ENCODE data around the gene TRHDE.
"Not testable (repeated sequence)": the region's sequence is repeated elsewhere in the genome, so short reads cannot be mapped to it uniquely, and the experiment has no call there.

TRHDE gene

DNA sequence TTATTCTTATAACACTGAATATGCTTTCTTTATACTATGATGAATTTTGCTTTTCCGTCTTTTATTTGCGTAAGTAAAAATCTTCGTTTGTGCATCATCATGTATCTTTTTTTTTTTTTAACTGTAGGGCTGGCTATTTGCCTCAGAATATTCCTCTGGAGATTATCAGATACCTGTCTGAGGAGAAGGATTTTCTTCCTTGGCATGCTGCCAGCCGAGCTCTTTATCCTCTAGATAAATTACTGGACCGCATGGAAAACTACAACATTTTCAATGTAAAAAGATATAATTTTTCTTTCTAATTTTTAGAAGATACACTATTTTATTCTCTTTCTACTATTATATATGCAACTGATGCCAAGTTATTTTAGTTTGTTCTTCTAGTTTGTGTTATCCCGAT lies 346.6 kb downstream of the TRHDE start:
- no peaks in the 10 kb centered on the region for H3K9me3 ChIP-seq (ENCODE audit: control insufficient read depth in 1 of 2, low read length in 2 of 2)
- no peaks in the 10 kb centered on the region for H3K27me3 ChIP-seq (ENCODE audit: control insufficient read depth in 1 of 2, insufficient read depth in 2 of 2, low read length in 2 of 2)
- H3K36me3 ChIP-seq (ENCODE audit: control insufficient read depth in 1 of 2, insufficient read depth in 2 of 2, low read length in 2 of 2): no peaks in the 10 kb centered on the region
- H3K4me3 ChIP-seq (ENCODE audit: low read depth in 1 of 2, low read length in 2 of 2): no peak overlapping the region
- H3K4me1 ChIP-seq (ENCODE audit: control insufficient read depth in 1 of 2, insufficient read depth in 2 of 2, low read length in 2 of 2): no peaks in the 10 kb centered on the region
- H3K9ac ChIP-seq (ENCODE audit: low read depth in 1 of 2, low read length in 2 of 2): no peak overlapping the region
- no peak overlapping the region for H3K27ac ChIP-seq (ENCODE audit: low read depth, low read length)

GRCh38 chr12:72622556-72622955 lies 350.4 kb downstream of the TRHDE start:
- no peaks in the 10 kb centered on the region for H3K27me3 ChIP-seq (ENCODE audit: control insufficient read depth in 1 of 2, insufficient read depth in 2 of 2, low read length in 2 of 2)
- no peak overlapping the region for H3K9ac ChIP-seq (ENCODE audit: low read depth in 1 of 2, low read length in 2 of 2)
- H3K4me1 ChIP-seq (ENCODE audit: control insufficient read depth in 1 of 2, insufficient read depth in 2 of 2, low read length in 2 of 2): no peaks in the 10 kb centered on the region
- no peak overlapping the region for H3K4me3 ChIP-seq (ENCODE audit: low read depth in 1 of 2, low read length in 2 of 2)
- H3K9me3 ChIP-seq (ENCODE audit: control insufficient read depth in 1 of 2, low read length in 2 of 2): no peaks in the 10 kb centered on the region
- H3K36me3 ChIP-seq (ENCODE audit: control insufficient read depth in 1 of 2, insufficient read depth in 2 of 2, low read length in 2 of 2): no peaks in the 10 kb centered on the region
- no peak overlapping the region for H3K27ac ChIP-seq (ENCODE audit: low read depth, low read length)

- Histone ChIP-seq H3K27me3 (ENCODE audit: control insufficient read depth in 1 of 2, insufficient read depth in 2 of 2, low read length in 2 of 2) (no peaks in the 10 kb centered on the region), H3K9me3 (ENCODE audit: control insufficient read depth in 1 of 2, low read length in 2 of 2) (no peaks in the 10 kb centered on the region), H3K4me1 (ENCODE audit: control insufficient read depth in 1 of 2, insufficient read depth in 2 of 2, low read length in 2 of 2) (no peaks in the 10 kb centered on the region), H3K36me3 (ENCODE audit: control insufficient read depth in 1 of 2, insufficient read depth in 2 of 2, low read length in 2 of 2) (no peaks in the 10 kb centered on the region), H3K9ac (ENCODE audit: low read depth in 1 of 2, low read length in 2 of 2) (no peak overlapping the region), H3K4me3 (ENCODE audit: low read depth in 1 of 2, low read length in 2 of 2) (no peak overlapping the region), H3K27ac (ENCODE audit: low read depth, low read length) (no peak overlapping the region)
Observed at GRCh38 chr12:72631926-72632685, 359.9 kb downstream of the TRHDE start.

DNA sequence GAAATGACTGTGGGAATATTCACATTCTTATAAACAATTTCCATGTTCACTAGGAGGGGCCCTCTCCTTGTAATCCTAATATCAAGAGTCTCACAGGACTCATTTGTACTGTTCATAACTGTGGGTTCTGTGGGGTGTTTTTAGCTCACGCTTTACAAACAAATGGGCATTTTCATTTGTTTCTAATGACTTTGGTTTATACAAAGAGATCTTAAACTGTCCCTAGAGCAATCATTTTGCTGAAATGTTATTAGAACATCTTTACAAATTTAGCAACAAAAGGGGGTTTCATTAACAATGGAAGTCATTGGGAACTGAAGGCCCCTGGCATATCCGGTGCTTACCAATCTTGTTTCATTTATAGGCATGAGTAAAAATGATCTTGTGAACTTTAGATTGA lies 370.5 kb downstream of the TRHDE start:
- no peak overlapping the region for H3K27ac ChIP-seq (ENCODE audit: low read depth, low read length)
- peaks cover 0 to 5% of the 10 kb centered on the region in 2 donors for H3K36me3 ChIP-seq (ENCODE audit: control insufficient read depth in 1 of 2, insufficient read depth in 2 of 2, low read length in 2 of 2)
- no peak overlapping the region for H3K9ac ChIP-seq (ENCODE audit: low read depth in 1 of 2, low read length in 2 of 2)
- H3K9me3 ChIP-seq (ENCODE audit: control insufficient read depth in 1 of 2, low read length in 2 of 2): no peaks in the 10 kb centered on the region
- no peaks in the 10 kb centered on the region for H3K4me1 ChIP-seq (ENCODE audit: control insufficient read depth in 1 of 2, insufficient read depth in 2 of 2, low read length in 2 of 2)
- H3K27me3 ChIP-seq (ENCODE audit: control insufficient read depth in 1 of 2, insufficient read depth in 2 of 2, low read length in 2 of 2): no peaks in the 10 kb centered on the region
- H3K4me3 ChIP-seq (ENCODE audit: low read depth in 1 of 2, low read length in 2 of 2): no peak overlapping the region

GRCh38 chr12:72647139-72647538 lies 375.0 kb downstream of the TRHDE start:
- Histone ChIP-seq H3K4me3 (ENCODE audit: low read depth in 1 of 2, low read length in 2 of 2) (no peak overlapping the region), H3K27ac (ENCODE audit: low read depth, low read length) (no peak overlapping the region), H3K9ac (ENCODE audit: low read depth in 1 of 2, low read length in 2 of 2) (no peak overlapping the region), H3K27me3 (ENCODE audit: control insufficient read depth in 1 of 2, insufficient read depth in 2 of 2, low read length in 2 of 2) (no peaks in the 10 kb centered on the region), H3K4me1 (ENCODE audit: control insufficient read depth in 1 of 2, insufficient read depth in 2 of 2, low read length in 2 of 2) (no peaks in the 10 kb centered on the region), H3K36me3 (ENCODE audit: control insufficient read depth in 1 of 2, insufficient read depth in 2 of 2, low read length in 2 of 2) (peaks cover 0 to 5% of the 10 kb centered on the region in 2 donors), H3K9me3 (ENCODE audit: control insufficient read depth in 1 of 2, low read length in 2 of 2) (no peaks in the 10 kb centered on the region)

DNA sequence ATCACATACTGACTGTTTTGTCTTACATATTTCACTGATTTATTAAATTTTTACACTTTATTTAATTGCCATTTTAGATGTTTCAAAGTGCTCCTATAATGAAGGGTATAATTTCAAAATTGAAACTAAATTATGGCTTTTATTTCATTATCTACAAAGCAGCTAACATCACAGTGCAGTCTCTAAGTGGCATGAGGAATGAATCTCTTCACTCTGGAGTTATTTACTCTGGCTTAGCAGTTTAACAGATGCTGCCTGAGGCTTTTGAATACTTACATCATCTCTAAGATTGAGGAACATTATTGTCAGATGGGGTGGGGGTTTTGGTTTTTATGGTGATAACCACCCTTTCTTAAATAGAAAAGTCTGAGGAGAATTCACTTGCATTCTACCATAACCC lies 386.4 kb downstream of the TRHDE start:
- no peaks in the 10 kb centered on the region for H3K4me1 ChIP-seq (ENCODE audit: control insufficient read depth in 1 of 2, insufficient read depth in 2 of 2, low read length in 2 of 2)
- H3K27ac ChIP-seq (ENCODE audit: low read depth, low read length): no peak overlapping the region
- H3K9me3 ChIP-seq (ENCODE audit: control insufficient read depth in 1 of 2, low read length in 2 of 2): no peaks in the 10 kb centered on the region
- H3K4me3 ChIP-seq (ENCODE audit: low read depth in 1 of 2, low read length in 2 of 2): no peak overlapping the region
- H3K27me3 ChIP-seq (ENCODE audit: control insufficient read depth in 1 of 2, insufficient read depth in 2 of 2, low read length in 2 of 2): no peaks in the 10 kb centered on the region
- H3K36me3 ChIP-seq (ENCODE audit: control insufficient read depth in 1 of 2, insufficient read depth in 2 of 2, low read length in 2 of 2): no peaks in the 10 kb centered on the region
- no peak overlapping the region for H3K9ac ChIP-seq (ENCODE audit: low read depth in 1 of 2, low read length in 2 of 2)

GRCh38 chr12:72660174-72660573 lies 388.0 kb downstream of the TRHDE start:
- not testable (repeated sequence) for H3K4me1 ChIP-seq (ENCODE audit: control insufficient read depth in 1 of 2, insufficient read depth in 2 of 2, low read length in 2 of 2); H3K4me3 ChIP-seq (ENCODE audit: low read depth in 1 of 2, low read length in 2 of 2); H3K9me3 ChIP-seq (ENCODE audit: control insufficient read depth in 1 of 2, low read length in 2 of 2); H3K36me3 ChIP-seq (ENCODE audit: control insufficient read depth in 1 of 2, insufficient read depth in 2 of 2, low read length in 2 of 2); H3K27ac ChIP-seq (ENCODE audit: low read depth, low read length); H3K9ac ChIP-seq (ENCODE audit: low read depth in 1 of 2, low read length in 2 of 2); H3K27me3 ChIP-seq (ENCODE audit: control insufficient read depth in 1 of 2, insufficient read depth in 2 of 2, low read length in 2 of 2)

DNA sequence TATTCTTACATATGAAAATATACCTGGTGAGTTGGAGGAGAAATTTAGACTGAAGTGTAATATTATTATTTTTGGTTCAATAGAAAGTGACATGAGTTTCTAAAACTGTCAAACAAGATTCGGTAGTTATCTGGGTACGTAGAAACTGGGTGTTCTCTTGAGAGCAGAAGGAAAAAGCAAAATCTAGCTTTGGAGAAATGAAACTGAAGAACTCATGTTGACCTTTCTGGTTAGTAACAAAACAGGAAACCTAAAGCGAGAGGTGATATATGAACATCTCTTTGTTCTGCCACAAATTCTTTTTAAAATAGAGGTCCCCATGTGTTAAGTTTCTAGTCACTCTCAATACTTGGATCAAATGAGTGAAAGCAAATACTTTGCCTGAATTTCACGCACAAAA lies 401.7 kb downstream of the TRHDE start:
- Histone ChIP-seq H3K27me3 (ENCODE audit: control insufficient read depth in 1 of 2, insufficient read depth in 2 of 2, low read length in 2 of 2) (no peaks in the 10 kb centered on the region), H3K4me1 (ENCODE audit: control insufficient read depth in 1 of 2, insufficient read depth in 2 of 2, low read length in 2 of 2) (no peaks in the 10 kb centered on the region), H3K9ac (ENCODE audit: low read depth in 1 of 2, low read length in 2 of 2) (no peak overlapping the region), H3K9me3 (ENCODE audit: control insufficient read depth in 1 of 2, low read length in 2 of 2) (no peaks in the 10 kb centered on the region), H3K36me3 (ENCODE audit: control insufficient read depth in 1 of 2, insufficient read depth in 2 of 2, low read length in 2 of 2) (no peaks in the 10 kb centered on the region), H3K4me3 (ENCODE audit: low read depth in 1 of 2, low read length in 2 of 2) (no peak overlapping the region), H3K27ac (ENCODE audit: low read depth, low read length) (no peak overlapping the region)

DNA sequence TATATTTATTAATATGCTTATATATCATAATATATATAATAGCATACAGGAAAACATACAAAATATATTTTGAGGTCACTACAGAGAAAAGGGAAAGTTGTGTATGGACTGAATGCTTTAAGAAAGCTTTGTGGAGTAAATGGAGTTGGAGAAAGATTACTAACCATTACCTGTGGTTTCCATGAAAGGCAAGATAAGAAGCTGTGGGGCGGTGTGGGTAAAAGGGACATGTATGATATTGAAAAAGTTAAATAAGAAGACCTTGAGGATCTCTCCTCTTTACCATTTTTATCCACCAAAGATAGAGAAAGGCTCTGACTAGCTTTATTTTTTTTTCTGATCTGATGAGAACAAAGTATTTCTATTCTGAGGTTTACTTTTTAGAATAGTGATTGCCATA lies 404.4 kb downstream of the TRHDE start:
- Histone ChIP-seq H3K36me3 (ENCODE audit: control insufficient read depth in 1 of 2, insufficient read depth in 2 of 2, low read length in 2 of 2) (no peaks in the 10 kb centered on the region), H3K27ac (ENCODE audit: low read depth, low read length) (no peak overlapping the region), H3K9ac (ENCODE audit: low read depth in 1 of 2, low read length in 2 of 2) (no peak overlapping the region), H3K4me3 (ENCODE audit: low read depth in 1 of 2, low read length in 2 of 2) (no peak overlapping the region), H3K27me3 (ENCODE audit: control insufficient read depth in 1 of 2, insufficient read depth in 2 of 2, low read length in 2 of 2) (no peaks in the 10 kb centered on the region), H3K4me1 (ENCODE audit: control insufficient read depth in 1 of 2, insufficient read depth in 2 of 2, low read length in 2 of 2) (no peaks in the 10 kb centered on the region), H3K9me3 (ENCODE audit: control insufficient read depth in 1 of 2, low read length in 2 of 2) (no peaks in the 10 kb centered on the region)

DNA sequence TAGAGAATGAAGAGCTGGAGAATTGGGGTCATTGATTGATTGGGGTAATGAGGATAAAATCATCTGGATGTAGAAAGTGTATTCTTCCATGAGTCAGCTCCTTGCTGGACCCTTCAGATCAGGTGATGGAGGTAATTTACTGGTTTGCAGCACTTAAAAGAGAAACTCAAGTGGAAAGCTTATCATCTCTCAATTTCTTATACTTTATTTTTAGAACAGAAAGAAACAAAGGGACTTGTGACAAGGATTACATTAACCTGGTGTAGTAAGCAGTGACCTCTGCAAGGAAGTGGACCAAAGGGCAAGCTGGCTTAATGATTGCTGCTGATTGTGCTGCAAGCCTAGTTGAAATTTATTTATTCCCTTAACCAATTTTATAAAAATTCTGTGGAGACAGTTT lies 405.0 kb downstream of the TRHDE start:
- Histone ChIP-seq H3K9ac (ENCODE audit: low read depth in 1 of 2, low read length in 2 of 2) (no peak overlapping the region), H3K4me3 (ENCODE audit: low read depth in 1 of 2, low read length in 2 of 2) (no peak overlapping the region), H3K27me3 (ENCODE audit: control insufficient read depth in 1 of 2, insufficient read depth in 2 of 2, low read length in 2 of 2) (no peaks in the 10 kb centered on the region), H3K9me3 (ENCODE audit: control insufficient read depth in 1 of 2, low read length in 2 of 2) (no peaks in the 10 kb centered on the region), H3K36me3 (ENCODE audit: control insufficient read depth in 1 of 2, insufficient read depth in 2 of 2, low read length in 2 of 2) (no peaks in the 10 kb centered on the region), H3K27ac (ENCODE audit: low read depth, low read length) (no peak overlapping the region), H3K4me1 (ENCODE audit: control insufficient read depth in 1 of 2, insufficient read depth in 2 of 2, low read length in 2 of 2) (no peaks in the 10 kb centered on the region)

- Histone ChIP-seq H3K4me3 (ENCODE audit: low read depth in 1 of 2, low read length in 2 of 2) (no peak overlapping the region), H3K36me3 (ENCODE audit: control insufficient read depth in 1 of 2, insufficient read depth in 2 of 2, low read length in 2 of 2) (no peaks in the 10 kb centered on the region), H3K27me3 (ENCODE audit: control insufficient read depth in 1 of 2, insufficient read depth in 2 of 2, low read length in 2 of 2) (no peaks in the 10 kb centered on the region), H3K27ac (ENCODE audit: low read depth, low read length) (no peak overlapping the region), H3K9ac (ENCODE audit: low read depth in 1 of 2, low read length in 2 of 2) (no peak overlapping the region), H3K9me3 (ENCODE audit: control insufficient read depth in 1 of 2, low read length in 2 of 2) (no peaks in the 10 kb centered on the region), H3K4me1 (ENCODE audit: control insufficient read depth in 1 of 2, insufficient read depth in 2 of 2, low read length in 2 of 2) (no peaks in the 10 kb centered on the region)
Observed at GRCh38 chr12:72677846-72678245, 405.7 kb downstream of the TRHDE start.

Measured in duodenal mucosa (tissue), 2 donors.